ENCODE measurements around the gene ELFN2. TPM values are rescaled to one million over a fixed set of nuclear protein-coding genes. Genes with fewer than 3 reads are reported as not detected.
A peak's percentile ranks its signal among the peaks of the same experiment; 100 is the strongest.

ELFN2 gene
- total RNA-seq, 1 experiment from 2014 or later, result 0.34 TPM

DNA sequence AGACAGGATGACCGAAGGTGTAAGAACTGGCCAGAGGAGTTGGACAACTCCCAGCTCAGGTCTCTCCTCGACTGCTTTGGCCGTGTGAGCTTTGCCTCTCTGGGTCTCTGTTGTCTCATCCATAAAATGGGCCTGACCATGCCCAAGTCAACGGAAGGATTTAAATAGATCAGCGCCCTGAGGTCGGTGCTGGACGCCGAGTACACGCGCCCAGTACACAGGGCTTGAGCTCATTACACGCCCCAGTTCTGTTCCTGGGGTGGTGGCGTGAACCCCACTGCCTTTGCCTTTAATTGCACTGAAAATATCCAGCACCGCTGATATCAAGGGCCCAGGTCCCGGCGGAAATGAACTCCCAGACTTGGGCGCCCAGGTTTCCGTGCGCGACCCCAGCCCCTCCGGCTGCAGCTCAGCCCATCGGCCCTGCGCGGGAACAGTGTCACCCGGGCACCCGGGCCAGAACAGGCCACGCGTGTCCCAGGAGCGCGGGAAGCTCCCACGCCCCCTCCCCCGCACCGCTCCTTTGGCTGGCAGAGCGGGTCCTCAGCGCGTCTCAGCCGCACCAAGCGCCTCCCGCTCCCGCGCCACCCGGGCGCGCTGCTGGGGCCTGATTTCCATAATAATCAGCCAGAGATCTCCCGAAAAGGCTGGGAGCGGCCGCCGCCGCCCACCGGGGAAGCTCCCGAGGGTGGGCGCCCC lies 102.8 kb downstream of the ELFN2 start:
- no peak for DNase-seq (ENCODE audit: low read depth, low spot score)
- in situ Hi-C loops (cut with HindIII; ENCODE audit: low pct_unique_long_range_greater_than_20kb, low sequenced_read_pairs), result loop anchor here (10.0 kb wide), 1 partner anchor 70 kb away; no protein-coding TSS in a partner anchor

DNA sequence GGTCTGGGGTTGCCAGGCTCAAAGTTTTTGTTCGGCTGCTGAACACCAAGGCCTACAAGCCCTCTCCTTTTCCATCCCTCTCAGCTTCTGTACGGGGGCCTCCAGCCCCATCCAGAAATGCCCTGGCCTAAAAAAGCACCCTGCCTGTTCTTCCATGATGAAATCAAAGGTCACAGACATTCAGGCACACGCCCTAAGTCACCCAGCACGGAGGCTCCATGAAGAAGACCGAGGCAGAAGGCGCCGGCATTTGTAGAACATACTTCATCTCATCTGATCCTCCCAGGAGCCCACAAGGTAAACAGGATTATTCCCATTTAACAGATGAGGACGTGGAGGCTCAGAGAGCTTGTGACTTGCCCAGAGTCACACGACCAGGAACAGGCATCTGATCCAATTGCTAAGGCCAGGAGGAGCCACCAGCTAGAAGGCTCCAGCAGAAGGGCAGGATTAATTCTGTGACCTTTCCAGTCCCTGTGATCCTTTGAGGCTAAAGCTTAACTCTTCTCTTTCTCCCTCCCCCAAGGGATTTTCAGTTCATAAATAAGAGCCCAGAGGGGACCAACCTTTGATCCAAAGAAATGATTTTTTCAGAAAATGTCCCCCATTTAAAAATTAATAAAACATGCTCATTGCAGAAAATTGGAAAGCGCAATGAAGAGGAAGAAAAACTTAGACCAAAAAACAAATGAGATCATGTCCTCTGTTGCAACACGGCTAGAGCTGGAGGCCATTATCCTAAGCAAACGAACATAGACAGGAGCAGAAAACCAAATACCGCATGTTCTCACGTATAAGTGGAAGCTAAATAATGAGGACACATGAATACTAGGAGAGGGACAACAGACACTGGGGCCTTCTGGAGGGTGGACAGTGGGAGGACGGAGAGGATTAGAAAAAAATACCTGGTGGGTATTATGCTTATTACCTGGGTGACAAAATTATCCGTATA lies 106.3 kb downstream of the ELFN2 start:
- in situ Hi-C loops (cut with HindIII; ENCODE audit: low pct_unique_long_range_greater_than_20kb, low sequenced_read_pairs), result loop anchor here (10.0 kb wide), 1 partner anchor 74 kb away; no protein-coding TSS in a partner anchor
- peak; percentile 27 for DNase-seq (ENCODE audit: low read depth, low spot score)

- no peak for DNase-seq (ENCODE audit: low read depth, low spot score)
- in situ Hi-C loops (cut with HindIII; ENCODE audit: low pct_unique_long_range_greater_than_20kb, low sequenced_read_pairs), result no loop called here
Observed at GRCh38 chr22:37319469-37319868, 107.8 kb downstream of the ELFN2 start.

DNA sequence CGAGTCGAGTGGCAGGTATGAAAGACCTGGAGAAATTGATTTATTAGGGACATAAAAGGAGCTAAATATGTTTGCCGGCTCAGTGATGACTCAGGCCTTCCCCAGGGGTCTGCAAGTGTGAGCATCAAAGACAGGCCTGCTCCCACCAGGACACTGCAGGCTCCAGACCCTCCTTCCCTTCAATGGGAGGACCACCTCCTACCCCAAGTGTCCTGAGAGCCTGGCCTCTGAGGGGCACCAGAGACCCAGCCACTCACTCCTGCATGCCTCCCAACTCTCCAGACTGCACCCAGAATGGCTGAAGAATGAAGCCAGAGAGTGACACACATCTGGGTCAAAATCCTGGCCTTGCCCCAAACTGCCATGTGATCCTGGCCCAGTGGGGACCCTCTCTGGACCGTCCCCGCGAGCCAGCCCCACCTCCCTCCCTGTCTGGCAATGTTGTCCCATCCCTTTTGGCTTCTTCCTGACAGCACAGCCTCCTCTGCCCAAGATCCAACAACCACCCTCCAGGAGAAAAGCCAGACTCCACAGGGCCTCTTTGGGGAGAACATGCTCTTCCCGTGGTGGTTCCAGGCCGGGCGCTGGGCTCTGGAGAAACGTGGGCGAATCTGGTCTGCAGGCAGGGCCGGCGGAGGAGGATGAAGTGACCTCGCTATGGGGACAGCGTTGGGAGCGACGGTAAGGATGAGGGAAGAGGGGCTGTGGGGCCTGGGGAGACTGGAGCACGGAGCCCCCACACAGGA lies 108.7 kb downstream of the ELFN2 start:
- in situ Hi-C loops (cut with HindIII; ENCODE audit: low pct_unique_long_range_greater_than_20kb, low sequenced_read_pairs), result no loop called here
- DNase-seq (ENCODE audit: low read depth, low spot score), result no peak

Other genes with a start within 250 kb of the ELFN2 start
- gene C1QTNF6, start 239.2 kb downstream of the ELFN2 start, total RNA-seq (2014; rRNA removed; shearing (Covaris generic)), result 5.9 and 7.6 TPM in 2 replicates
- not detected in 2 replicates for gene SSTR3, start 215.0 kb downstream of the ELFN2 start, total RNA-seq (2014; rRNA removed; shearing (Covaris generic))
- not detected in 2 replicates for gene RAC2, start 183.2 kb downstream of the ELFN2 start, total RNA-seq (2014; rRNA removed; shearing (Covaris generic))
- gene CYTH4, start 145.0 kb downstream of the ELFN2 start, total RNA-seq (2014; rRNA removed; shearing (Covaris generic)), result 0.08 and 0.11 TPM in 2 replicates
- 0.37 TPM in 1 of 2 replicates, not detected in the other for gene MFNG, start 58.9 kb upstream of the ELFN2 start, total RNA-seq (2014; rRNA removed; shearing (Covaris generic))
- 2.0 and 3.1 TPM in 2 replicates for gene CARD10, start 91.9 kb upstream of the ELFN2 start, total RNA-seq (2014; rRNA removed; shearing (Covaris generic))
- gene CDC42EP1, start 133.0 kb upstream of the ELFN2 start, total RNA-seq (2014; rRNA removed; shearing (Covaris generic)), result 25.4 and 30.7 TPM in 2 replicates
- gene LGALS2, start 152.6 kb upstream of the ELFN2 start, total RNA-seq (2014; rRNA removed; shearing (Covaris generic)), result not detected in 2 replicates
- gene GGA1, start 181.4 kb upstream of the ELFN2 start, total RNA-seq (2014; rRNA removed; shearing (Covaris generic)), result 62.0 and 70.3 TPM in 2 replicates
- 3.9 and 5.5 TPM in 2 replicates for gene SH3BP1, start 212.2 kb upstream of the ELFN2 start, total RNA-seq (2014; rRNA removed; shearing (Covaris generic))
- gene PDXP, start 231.2 kb upstream of the ELFN2 start, total RNA-seq (2014; rRNA removed; shearing (Covaris generic)), result 61.7 and 64.4 TPM in 2 replicates
- gene LGALS1, start 248.2 kb upstream of the ELFN2 start, total RNA-seq (2014; rRNA removed; shearing (Covaris generic)), result 978 and 1,315 TPM in 2 replicates

Data from SK-MEL-5 (cell line).